Hepatocyte (in vitro differentiated cells): ENCODE measurements around the gene MED19.

Experiments used
- CTCF ChIP-seq: fragments of 200-600 bp; sonication (generic); IDR thresholded peaks from 2 replicates; pipeline ENCODE4 v1.5.1; 2016; ENCODE audit warnings: antibody characterized with exemption, mild to moderate bottlenecking; ENCODE audit not compliant: poor library complexity
- EZH2 ChIP-seq: fragments of 200-600 bp; sonication (generic); IDR thresholded peaks from 2 replicates; pipeline ENCODE4 v1.6.1; 2016; ENCODE audit warnings: antibody characterized with exemption, mild to moderate bottlenecking, borderline replicate concordance
- EZH2phosphoT487 ChIP-seq: fragments of 200-600 bp; sonication (generic); IDR thresholded peaks from one replicate; pipeline ENCODE4 v1.6.1; 2018; ENCODE audit warnings: antibody characterized with exemption, mild to moderate bottlenecking, low read depth, moderate library complexity; ENCODE audit not compliant: unreplicated experiment, severe bottlenecking

GRCh38 chr11:57744357-57744756 is 32.3 kb upstream of the MED19 start:
- TF ChIP-seq CTCF: no peak
- no peak for TF ChIP-seq EZH2
- TF ChIP-seq EZH2phosphoT487: no peak
